SK-N-SH (cell line): ENCODE measurements around the gene LSM14A.

Experiments
- JUND ChIP-seq: IDR thresholded peaks from 2 replicates; pipeline ENCODE4 v1.4.0; 2012
- SMC3 ChIP-seq: IDR thresholded peaks from 2 replicates; pipeline ENCODE4 v1.6.1; 2012; ENCODE audit warnings: low read depth, low read length, improper control_type of control experiment
- TAF1 ChIP-seq: IDR thresholded peaks from 2 replicates; pipeline ENCODE4 v1.6.1; 2012; ENCODE audit warnings: low read depth, mild to moderate bottlenecking, low read length, moderate library complexity, borderline replicate concordance
- YY1 ChIP-seq: IDR thresholded peaks from 2 replicates; pipeline ENCODE4 v1.4.0; 2012; ENCODE audit warnings: low read depth, mild to moderate bottlenecking
- TF ChIP-seq, protein P1 (sequence below): fragments of 200-600 bp; sonication (generic); IDR thresholded peaks from 2 replicates; pipeline ENCODE4 v1.6.1; 2017; ENCODE audit warnings: antibody characterized with exemption, mild to moderate bottlenecking, moderate library complexity
- TF ChIP-seq, protein P2 (sequence below): IDR thresholded peaks from 2 replicates; pipeline ENCODE4 v1.6.1; 2012; ENCODE audit warnings: mild to moderate bottlenecking, low read depth, low read length, moderate library complexity

DNA sequence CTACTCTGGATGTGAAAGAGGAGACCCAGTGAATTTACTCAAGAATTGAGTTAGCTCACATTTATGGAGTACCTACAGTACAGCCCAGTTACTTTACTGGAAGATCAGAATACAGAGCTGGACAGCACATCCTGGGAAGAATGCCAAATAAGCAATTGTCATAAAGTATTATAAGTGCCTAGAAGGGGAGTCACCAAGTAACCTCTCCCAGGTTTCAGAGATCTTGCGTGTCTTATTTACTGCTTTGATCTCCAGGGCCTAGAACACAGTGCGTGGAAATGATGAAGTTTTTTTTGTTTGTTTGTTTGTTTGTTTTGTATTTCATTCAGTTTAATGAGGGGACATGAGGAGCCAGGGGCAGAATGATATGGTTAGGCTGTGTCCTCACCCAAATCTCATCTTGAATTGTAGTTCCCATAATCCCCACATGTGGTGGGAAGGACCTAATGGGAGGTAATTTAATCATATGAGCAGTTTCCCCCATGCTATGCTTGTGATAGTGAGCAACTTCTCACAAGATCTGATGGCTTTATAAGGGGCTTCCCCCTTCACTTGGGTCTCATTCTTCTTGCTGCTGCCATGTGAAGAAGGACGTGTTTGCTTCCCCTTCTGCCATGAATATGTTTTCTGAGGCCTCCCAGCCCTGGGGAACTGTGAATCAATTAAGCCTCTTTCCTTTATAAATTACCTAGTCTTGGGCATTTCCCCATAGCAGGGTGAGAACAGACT, 87.2 kb downstream of the LSM14A start:
- TF ChIP-seq, protein P1, sequence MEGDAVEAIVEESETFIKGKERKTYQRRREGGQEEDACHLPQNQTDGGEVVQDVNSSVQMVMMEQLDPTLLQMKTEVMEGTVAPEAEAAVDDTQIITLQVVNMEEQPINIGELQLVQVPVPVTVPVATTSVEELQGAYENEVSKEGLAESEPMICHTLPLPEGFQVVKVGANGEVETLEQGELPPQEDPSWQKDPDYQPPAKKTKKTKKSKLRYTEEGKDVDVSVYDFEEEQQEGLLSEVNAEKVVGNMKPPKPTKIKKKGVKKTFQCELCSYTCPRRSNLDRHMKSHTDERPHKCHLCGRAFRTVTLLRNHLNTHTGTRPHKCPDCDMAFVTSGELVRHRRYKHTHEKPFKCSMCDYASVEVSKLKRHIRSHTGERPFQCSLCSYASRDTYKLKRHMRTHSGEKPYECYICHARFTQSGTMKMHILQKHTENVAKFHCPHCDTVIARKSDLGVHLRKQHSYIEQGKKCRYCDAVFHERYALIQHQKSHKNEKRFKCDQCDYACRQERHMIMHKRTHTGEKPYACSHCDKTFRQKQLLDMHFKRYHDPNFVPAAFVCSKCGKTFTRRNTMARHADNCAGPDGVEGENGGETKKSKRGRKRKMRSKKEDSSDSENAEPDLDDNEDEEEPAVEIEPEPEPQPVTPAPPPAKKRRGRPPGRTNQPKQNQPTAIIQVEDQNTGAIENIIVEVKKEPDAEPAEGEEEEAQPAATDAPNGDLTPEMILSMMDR = no peak
- TF ChIP-seq JUND (no peak), TAF1 (no peak), YY1 (no peak), SMC3 (no peak)
- TF ChIP-seq, protein P2, sequence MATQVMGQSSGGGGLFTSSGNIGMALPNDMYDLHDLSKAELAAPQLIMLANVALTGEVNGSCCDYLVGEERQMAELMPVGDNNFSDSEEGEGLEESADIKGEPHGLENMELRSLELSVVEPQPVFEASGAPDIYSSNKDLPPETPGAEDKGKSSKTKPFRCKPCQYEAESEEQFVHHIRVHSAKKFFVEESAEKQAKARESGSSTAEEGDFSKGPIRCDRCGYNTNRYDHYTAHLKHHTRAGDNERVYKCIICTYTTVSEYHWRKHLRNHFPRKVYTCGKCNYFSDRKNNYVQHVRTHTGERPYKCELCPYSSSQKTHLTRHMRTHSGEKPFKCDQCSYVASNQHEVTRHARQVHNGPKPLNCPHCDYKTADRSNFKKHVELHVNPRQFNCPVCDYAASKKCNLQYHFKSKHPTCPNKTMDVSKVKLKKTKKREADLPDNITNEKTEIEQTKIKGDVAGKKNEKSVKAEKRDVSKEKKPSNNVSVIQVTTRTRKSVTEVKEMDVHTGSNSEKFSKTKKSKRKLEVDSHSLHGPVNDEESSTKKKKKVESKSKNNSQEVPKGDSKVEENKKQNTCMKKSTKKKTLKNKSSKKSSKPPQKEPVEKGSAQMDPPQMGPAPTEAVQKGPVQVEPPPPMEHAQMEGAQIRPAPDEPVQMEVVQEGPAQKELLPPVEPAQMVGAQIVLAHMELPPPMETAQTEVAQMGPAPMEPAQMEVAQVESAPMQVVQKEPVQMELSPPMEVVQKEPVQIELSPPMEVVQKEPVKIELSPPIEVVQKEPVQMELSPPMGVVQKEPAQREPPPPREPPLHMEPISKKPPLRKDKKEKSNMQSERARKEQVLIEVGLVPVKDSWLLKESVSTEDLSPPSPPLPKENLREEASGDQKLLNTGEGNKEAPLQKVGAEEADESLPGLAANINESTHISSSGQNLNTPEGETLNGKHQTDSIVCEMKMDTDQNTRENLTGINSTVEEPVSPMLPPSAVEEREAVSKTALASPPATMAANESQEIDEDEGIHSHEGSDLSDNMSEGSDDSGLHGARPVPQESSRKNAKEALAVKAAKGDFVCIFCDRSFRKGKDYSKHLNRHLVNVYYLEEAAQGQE = peak; percentile 86
